ENCODE measurements around the gene C1QTNF3. TPM values are rescaled to one million over a fixed set of nuclear protein-coding genes. Genes with fewer than 3 reads are reported as not detected.

Gene C1QTNF3
- polyA plus RNA-seq, 3 donors, result 43.8 to 63.8 (median 53.3) TPM

Other genes with a start within 250 kb of the C1QTNF3 start
- gene ADAMTS12, start 151.2 kb downstream of the C1QTNF3 start, polyA plus RNA-seq (ENCODE audit: insufficient read length in 3 of 3), result 10 to 100 TPM; 14.3 to 16.9 (median 14.8) TPM
- under 1 TPM in 2 of 3 donors, not detected in 1; 0.08 to 0.11 TPM for gene RXFP3, start 106.8 kb downstream of the C1QTNF3 start, polyA plus RNA-seq (ENCODE audit: insufficient read length in 3 of 3)
- under 1 TPM; 0.26 to 0.51 (median 0.47) TPM for gene SLC45A2, start 58.5 kb downstream of the C1QTNF3 start, polyA plus RNA-seq (ENCODE audit: insufficient read length in 3 of 3)
- gene AMACR, start 35.2 kb downstream of the C1QTNF3 start, polyA plus RNA-seq (ENCODE audit: insufficient read length in 3 of 3), result 10 to 100 TPM; 74.2 to 98.0 (median 94.2) TPM

All from right renal cortex interstitium (tissue), 3 donors.